H1 (cell line): ENCODE results near the gene SNTG2.

Source experiments
- EGR1 ChIP-seq: IDR thresholded peaks from 2 replicates; pipeline ENCODE4 v1.6.1; 2011; ENCODE audit warnings: low read depth, low read length, borderline replicate concordance
- HDAC6 ChIP-seq: IDR thresholded peaks from one replicate; pipeline ENCODE4 v1.7.1; 2012; ENCODE audit warnings: low read depth, mild to moderate bottlenecking, inconsistent platforms, low read length, moderate library complexity
- TF ChIP-seq, protein P1 (sequence below), 3 experiments: IDR thresholded peaks; 1 replicate in 2 of 3; 2 replicates in 1 of 3; pipeline versions ENCODE4 v1.5.1 to v1.6.1; 2011; ENCODE audit warnings: low read length in 3 of 3, mild to moderate bottlenecking in 3 of 3, inconsistent platforms in 2 of 3, low read depth in 1 of 3, moderate library complexity in 1 of 3; ENCODE audit not compliant: insufficient read depth in 1 of 3; ENCODE audit errors: control extremely low read depth in 1 of 3

- TF ChIP-seq EGR1, result no peak
- TF ChIP-seq, protein P1, sequence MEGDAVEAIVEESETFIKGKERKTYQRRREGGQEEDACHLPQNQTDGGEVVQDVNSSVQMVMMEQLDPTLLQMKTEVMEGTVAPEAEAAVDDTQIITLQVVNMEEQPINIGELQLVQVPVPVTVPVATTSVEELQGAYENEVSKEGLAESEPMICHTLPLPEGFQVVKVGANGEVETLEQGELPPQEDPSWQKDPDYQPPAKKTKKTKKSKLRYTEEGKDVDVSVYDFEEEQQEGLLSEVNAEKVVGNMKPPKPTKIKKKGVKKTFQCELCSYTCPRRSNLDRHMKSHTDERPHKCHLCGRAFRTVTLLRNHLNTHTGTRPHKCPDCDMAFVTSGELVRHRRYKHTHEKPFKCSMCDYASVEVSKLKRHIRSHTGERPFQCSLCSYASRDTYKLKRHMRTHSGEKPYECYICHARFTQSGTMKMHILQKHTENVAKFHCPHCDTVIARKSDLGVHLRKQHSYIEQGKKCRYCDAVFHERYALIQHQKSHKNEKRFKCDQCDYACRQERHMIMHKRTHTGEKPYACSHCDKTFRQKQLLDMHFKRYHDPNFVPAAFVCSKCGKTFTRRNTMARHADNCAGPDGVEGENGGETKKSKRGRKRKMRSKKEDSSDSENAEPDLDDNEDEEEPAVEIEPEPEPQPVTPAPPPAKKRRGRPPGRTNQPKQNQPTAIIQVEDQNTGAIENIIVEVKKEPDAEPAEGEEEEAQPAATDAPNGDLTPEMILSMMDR (IDR thresholded peaks at IDR 0.05; ENCODE audit: control extremely low read depth in 1 of 3, insufficient read depth in 1 of 3, low read depth in 1 of 3, low read length in 3 of 3), result no peak
- TF ChIP-seq HDAC6, result no peak
Observed at GRCh38 chr2:1277634-1278033, 327.0 kb downstream of the SNTG2 start.
